K562 (cell line): ENCODE measurements around the gene TIMM50. TPM values are rescaled to one million over a fixed set of nuclear protein-coding genes. Genes with fewer than 3 reads are reported as not detected.

Experiments used
- CBFA2T3 ChIP-seq: fragments of 450-650 bp; IDR thresholded peaks from 2 replicates; pipeline ENCODE4 v1.6.1; 2017
- CSDE1 ChIP-seq, 2 experiments: fragments of 450-650 bp; IDR thresholded peaks; 2 replicates each; pipeline ENCODE4 v1.6.1; 2016; ENCODE audit warnings: mild to moderate bottlenecking in 1 of 2
- ELF1 ChIP-seq: fragments of 200-800 bp; sonication (Bioruptor generic); IDR thresholded peaks from 2 replicates; pipeline ENCODE4 v1.6.1; 2016; ENCODE audit warnings: missing genetic modification characterization, missing compliant biosample characterization
- FOXJ3 ChIP-seq: sonication (generic); formaldehyde crosslinking; IDR thresholded peaks from 2 replicates; pipeline ENCODE4 v1.4.0; 2020; ENCODE audit warnings: mild to moderate bottlenecking, missing genetic modification reagents
- MTA3 ChIP-seq: fragments of 450-650 bp; formaldehyde crosslinking; IDR thresholded peaks from 2 replicates; pipeline ENCODE4 v1.6.1; 2017; ENCODE audit warnings: mild to moderate bottlenecking, borderline replicate concordance
- NCOA1 ChIP-seq: fragments of 450-650 bp; IDR thresholded peaks from 2 replicates; pipeline ENCODE4 v1.6.1; 2016; ENCODE audit warnings: low read depth
- PHF20 ChIP-seq: fragments of 450-650 bp; IDR thresholded peaks from 2 replicates; pipeline ENCODE4 v1.6.1; 2018; ENCODE audit not compliant: partially characterized antibody
- POU5F1 ChIP-seq: fragments of 150-350 bp; IDR thresholded peaks from 2 replicates; pipeline ENCODE4 v1.6.1; 2014; ENCODE audit warnings: borderline replicate concordance, low read length, low read depth, mild to moderate bottlenecking; ENCODE audit not compliant: partially characterized antibody
- SMAD3 ChIP-seq: fragments of 450-650 bp; formaldehyde crosslinking; conservative IDR thresholded peaks from 2 replicates; pipeline ENCODE4 v1.4.0; 2020; ENCODE audit warnings: mild to moderate bottlenecking
- SP1 ChIP-seq: sonication (generic); formaldehyde crosslinking; IDR thresholded peaks from 2 replicates; pipeline ENCODE4 v1.8.1; 2022; ENCODE audit warnings: mild to moderate bottlenecking, missing genetic modification reagents
- TAF9B ChIP-seq: fragments of 450-650 bp; IDR thresholded peaks from 2 replicates; pipeline ENCODE4 v1.6.1; 2018; ENCODE audit warnings: mild to moderate bottlenecking; ENCODE audit not compliant: partially characterized antibody
- TARDBP ChIP-seq: fragments of 450-650 bp; IDR thresholded peaks from 2 replicates; pipeline ENCODE4 v1.6.1; 2016
- TCFL5 ChIP-seq: fragments of 250-450 bp; sonication (Bioruptor Pico); conservative IDR thresholded peaks from 2 replicates; pipeline ENCODE4 v1.6.1; 2021; ENCODE audit warnings: mild to moderate bottlenecking, moderate library complexity, matching md5 sums
- TGIF2 ChIP-seq: sonication (generic); formaldehyde crosslinking; IDR thresholded peaks from 2 replicates; pipeline ENCODE4 v1.8.1; 2022; ENCODE audit warnings: mild to moderate bottlenecking, missing genetic modification reagents, moderate library complexity
- ZC3H11A ChIP-seq: IDR thresholded peaks from 2 replicates; pipeline ENCODE4 v1.6.1; 2012; ENCODE audit warnings: low read depth, low read length, improper control_type of control experiment
- ZC3H4 ChIP-seq: sonication (generic); formaldehyde crosslinking; IDR thresholded peaks from 2 replicates; pipeline ENCODE4 v1.9.0; 2021; ENCODE audit warnings: missing genetic modification reagents, borderline replicate concordance
- ZNF668 ChIP-seq: fragments of 250-450 bp; sonication (Bioruptor Pico); IDR thresholded peaks from 2 replicates; pipeline ENCODE4 v1.8.0; 2022; ENCODE audit warnings: mild to moderate bottlenecking, inconsistent platforms
- polyA plus RNA-seq, 8 experiments: library from polyadenylated mRNA; depleted of rRNA in 4 of 8; stranded (reverse) in 5 of 8; unstranded in 3 of 8; fragments of >200 nt; fragmentation: Nextera tagmentation in 2 of 8; fragmentation: Illumina TruSeq in 1 of 8; extraction: Ambion mirVana in 2 of 8; extraction: Trizol in 1 of 8; gene quantifications; 2 replicates each; pipeline versions ENCODE4 v1.2.1 to v1.2.3, GENCODE V29; 2011 to 2014; ENCODE audit warnings: inconsistent platforms in 1 of 8, missing spikeins in 1 of 8
- total RNA-seq, 7 experiments: library from RNA; depleted of rRNA in 6 of 7; stranded (reverse); fragments of >200 nt in 6 of 7; fragmentation: Illumina TruSeq in 2 of 7; extraction: Trizol in 2 of 7; gene quantifications; 2 replicates each; pipeline versions ENCODE4 v1.2.1 to v1.2.3, GENCODE V29; 2011 to 2021; ENCODE audit warnings: low replicate concordance in 1 of 7
- TF ChIP-seq, protein P1 (sequence below): conservative IDR thresholded peaks from 2 replicates; pipeline ENCODE4 v1.6.1; 2011; ENCODE audit warnings: low read depth, mild to moderate bottlenecking, low read length; ENCODE audit not compliant: control insufficient read depth
- TF ChIP-seq, protein P2 (sequence below): fragments of 250-450 bp; sonication (Bioruptor Pico); IDR thresholded peaks from 2 replicates; pipeline ENCODE4 v1.5.1; 2021; ENCODE audit warnings: mild to moderate bottlenecking
- TF ChIP-seq, protein P3 (sequence below): sonication (generic); formaldehyde crosslinking; IDR thresholded peaks from 2 replicates; pipeline ENCODE4 v1.4.0; 2020; ENCODE audit warnings: mild to moderate bottlenecking, missing genetic modification reagents
- TF ChIP-seq, protein P4 (sequence below): fragments of 450-650 bp; IDR thresholded peaks from 2 replicates; pipeline ENCODE4 v1.7.1; 2018; ENCODE audit warnings: mild to moderate bottlenecking, low read depth; ENCODE audit not compliant: partially characterized antibody

Gene TIMM50
- total and polyA plus RNA-seq, 9 of the 15 experiments (the other 6 are each of a cell fraction or from before 2014, with no cell fraction given): 28.3 to 221 (median 170) TPM

DNA sequence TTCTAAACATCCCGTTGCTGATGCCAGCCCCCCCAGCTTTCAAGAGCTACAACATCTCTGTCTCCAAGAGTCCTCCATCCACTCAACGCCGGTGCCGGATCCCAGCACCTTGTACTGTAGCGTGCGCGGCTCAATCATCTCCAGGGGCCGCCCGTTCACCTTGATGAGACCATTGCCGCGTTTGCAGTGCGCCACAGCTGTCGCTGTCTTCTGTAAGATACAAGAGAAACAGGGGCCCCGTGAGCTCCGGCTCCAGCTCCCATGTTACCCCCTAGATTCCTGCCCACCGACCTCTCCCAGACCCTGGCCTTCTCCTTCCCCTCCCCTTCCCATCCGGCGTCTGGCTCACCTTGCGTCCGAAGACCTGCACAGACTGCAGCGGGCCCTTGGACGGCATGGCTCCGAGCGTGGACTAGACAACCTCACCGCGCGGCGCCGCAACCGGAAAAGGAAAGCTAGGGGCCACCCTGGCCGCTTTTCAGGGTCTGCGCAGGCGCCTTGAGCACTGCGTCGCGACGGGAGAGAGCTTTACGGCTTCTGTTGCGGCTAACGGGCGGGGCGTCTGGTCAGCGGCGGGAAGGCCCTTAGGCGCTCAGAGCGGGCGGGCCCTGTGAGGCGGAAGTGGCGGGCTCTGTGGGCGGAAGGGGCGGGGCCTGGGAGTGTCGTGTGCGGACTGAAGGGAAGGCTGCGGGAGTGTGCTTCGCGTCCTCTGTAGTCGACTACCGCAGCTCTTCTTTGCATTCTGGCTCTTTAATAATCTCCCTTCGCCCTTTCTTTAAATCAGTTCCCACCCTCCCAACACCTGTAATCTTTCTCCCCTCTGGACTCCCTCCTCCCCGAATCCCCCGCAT, 44.9 kb upstream of the TIMM50 start, which contains the start of gene RPS16 (continued):
- TF ChIP-seq, protein P1, sequence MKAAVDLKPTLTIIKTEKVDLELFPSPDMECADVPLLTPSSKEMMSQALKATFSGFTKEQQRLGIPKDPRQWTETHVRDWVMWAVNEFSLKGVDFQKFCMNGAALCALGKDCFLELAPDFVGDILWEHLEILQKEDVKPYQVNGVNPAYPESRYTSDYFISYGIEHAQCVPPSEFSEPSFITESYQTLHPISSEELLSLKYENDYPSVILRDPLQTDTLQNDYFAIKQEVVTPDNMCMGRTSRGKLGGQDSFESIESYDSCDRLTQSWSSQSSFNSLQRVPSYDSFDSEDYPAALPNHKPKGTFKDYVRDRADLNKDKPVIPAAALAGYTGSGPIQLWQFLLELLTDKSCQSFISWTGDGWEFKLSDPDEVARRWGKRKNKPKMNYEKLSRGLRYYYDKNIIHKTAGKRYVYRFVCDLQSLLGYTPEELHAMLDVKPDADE: peak; percentile 73; the same call in 1 of the 2 replicates
- TF ChIP-seq SMAD3 (CRISPR knock-in tag) (0 out of 2 replicates have a peak, but pooled peaks have one; percentile 7), TAF9B (peak; percentile 97), POU5F1 (peak; percentile 7), CSDE1 (IDR thresholded peaks at IDR 0.05) (no peak), TCFL5 (CRISPR knock-in tag) (no peak), FOXJ3 (CRISPR knock-in tag) (no peak), TGIF2 (CRISPR knock-in tag) (peak; percentile 57; the same call in 1 of the 2 replicates), ZC3H11A (no peak), ZNF668 (CRISPR knock-in tag) (no peak), TARDBP (no peak), CBFA2T3 (no peak), ZC3H4 (no peak), NCOA1 (no peak), MTA3 (peak; percentile 87; the same call in 1 of the 2 replicates), SP1 (CRISPR knock-in tag) (peak; percentile 94), PHF20 (peak; percentile 72), ELF1 (tag) (peak; percentile 88)
- TF ChIP-seq, protein P2, sequence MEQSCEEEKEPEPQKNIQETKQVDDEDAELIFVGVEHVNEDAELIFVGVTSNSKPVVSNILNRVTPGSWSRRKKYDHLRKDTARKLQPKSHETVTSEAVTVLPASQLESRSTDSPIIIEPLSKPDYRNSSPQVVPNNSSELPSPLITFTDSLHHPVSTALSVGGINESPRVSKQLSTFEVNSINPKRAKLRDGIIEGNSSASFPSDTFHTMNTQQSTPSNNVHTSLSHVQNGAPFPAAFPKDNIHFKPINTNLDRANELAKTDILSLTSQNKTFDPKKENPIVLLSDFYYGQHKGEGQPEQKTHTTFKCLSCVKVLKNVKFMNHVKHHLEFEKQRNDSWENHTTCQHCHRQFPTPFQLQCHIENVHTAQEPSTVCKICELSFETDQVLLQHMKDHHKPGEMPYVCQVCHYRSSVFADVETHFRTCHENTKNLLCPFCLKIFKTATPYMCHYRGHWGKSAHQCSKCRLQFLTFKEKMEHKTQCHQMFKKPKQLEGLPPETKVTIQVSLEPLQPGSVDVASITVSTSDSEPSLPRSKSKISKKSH: no peak
- TF ChIP-seq, protein P3, sequence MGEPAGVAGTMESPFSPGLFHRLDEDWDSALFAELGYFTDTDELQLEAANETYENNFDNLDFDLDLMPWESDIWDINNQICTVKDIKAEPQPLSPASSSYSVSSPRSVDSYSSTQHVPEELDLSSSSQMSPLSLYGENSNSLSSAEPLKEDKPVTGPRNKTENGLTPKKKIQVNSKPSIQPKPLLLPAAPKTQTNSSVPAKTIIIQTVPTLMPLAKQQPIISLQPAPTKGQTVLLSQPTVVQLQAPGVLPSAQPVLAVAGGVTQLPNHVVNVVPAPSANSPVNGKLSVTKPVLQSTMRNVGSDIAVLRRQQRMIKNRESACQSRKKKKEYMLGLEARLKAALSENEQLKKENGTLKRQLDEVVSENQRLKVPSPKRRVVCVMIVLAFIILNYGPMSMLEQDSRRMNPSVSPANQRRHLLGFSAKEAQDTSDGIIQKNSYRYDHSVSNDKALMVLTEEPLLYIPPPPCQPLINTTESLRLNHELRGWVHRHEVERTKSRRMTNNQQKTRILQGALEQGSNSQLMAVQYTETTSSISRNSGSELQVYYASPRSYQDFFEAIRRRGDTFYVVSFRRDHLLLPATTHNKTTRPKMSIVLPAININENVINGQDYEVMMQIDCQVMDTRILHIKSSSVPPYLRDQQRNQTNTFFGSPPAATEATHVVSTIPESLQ (CRISPR knock-in tag): peak; percentile 73; the same call in 1 of the 2 replicates
- TF ChIP-seq, protein P4, sequence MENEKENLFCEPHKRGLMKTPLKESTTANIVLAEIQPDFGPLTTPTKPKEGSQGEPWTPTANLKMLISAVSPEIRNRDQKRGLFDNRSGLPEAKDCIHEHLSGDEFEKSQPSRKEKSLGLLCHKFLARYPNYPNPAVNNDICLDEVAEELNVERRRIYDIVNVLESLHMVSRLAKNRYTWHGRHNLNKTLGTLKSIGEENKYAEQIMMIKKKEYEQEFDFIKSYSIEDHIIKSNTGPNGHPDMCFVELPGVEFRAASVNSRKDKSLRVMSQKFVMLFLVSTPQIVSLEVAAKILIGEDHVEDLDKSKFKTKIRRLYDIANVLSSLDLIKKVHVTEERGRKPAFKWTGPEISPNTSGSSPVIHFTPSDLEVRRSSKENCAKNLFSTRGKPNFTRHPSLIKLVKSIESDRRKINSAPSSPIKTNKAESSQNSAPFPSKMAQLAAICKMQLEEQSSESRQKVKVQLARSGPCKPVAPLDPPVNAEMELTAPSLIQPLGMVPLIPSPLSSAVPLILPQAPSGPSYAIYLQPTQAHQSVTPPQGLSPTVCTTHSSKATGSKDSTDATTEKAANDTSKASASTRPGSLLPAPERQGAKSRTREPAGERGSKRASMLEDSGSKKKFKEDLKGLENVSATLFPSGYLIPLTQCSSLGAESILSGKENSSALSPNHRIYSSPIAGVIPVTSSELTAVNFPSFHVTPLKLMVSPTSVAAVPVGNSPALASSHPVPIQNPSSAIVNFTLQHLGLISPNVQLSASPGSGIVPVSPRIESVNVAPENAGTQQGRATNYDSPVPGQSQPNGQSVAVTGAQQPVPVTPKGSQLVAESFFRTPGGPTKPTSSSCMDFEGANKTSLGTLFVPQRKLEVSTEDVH: peak; percentile 86
